HEK293T (cell line): ENCODE measurements around the gene ALDH4A1.

Experiments
- ARNT ChIP-seq: fragments of 450-650 bp; IDR thresholded peaks from 2 replicates; pipeline ENCODE4 v1.6.1; 2017; ENCODE audit warnings: mild to moderate bottlenecking
- BHLHE40 ChIP-seq: fragments of 450-650 bp; IDR thresholded peaks from 2 replicates; pipeline ENCODE4 v1.6.1; 2016; ENCODE audit warnings: mild to moderate bottlenecking, moderate library complexity, borderline replicate concordance
- FOXM1 ChIP-seq: fragments of 450-650 bp; IDR thresholded peaks from 2 replicates; pipeline ENCODE4 v1.6.1; 2017; ENCODE audit warnings: mild to moderate bottlenecking, borderline replicate concordance

DNA sequence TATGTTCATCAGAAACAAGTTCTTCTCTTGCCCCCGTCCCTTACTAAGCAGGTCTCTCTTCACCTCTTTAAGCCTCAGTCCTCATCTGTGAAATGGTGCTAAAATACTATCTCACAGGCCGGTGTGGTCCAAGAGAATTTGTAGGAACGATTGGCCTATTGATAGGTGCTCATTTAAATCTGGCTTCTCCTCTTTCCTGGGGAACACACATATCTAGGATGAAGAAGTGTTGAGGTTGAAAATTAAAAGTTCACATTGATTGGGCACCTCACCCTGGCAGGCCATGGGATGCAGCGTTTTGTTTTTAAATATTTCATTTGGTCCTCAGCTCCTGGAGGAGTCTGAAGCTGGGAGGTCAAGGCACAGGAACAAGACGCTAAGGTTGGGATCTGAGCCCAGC is 34.0 kb downstream of the ALDH4A1 start:
- TF ChIP-seq BHLHE40: no peak
- TF ChIP-seq FOXM1: no peak
- no peak for TF ChIP-seq ARNT
